ENCODE results near the gene FOSL2.

GRCh38 chr2:28446531-28446930 lies 53.9 kb downstream of the FOSL2 start:
- TF ChIP-seq POLR2A (IDR thresholded peaks at IDR 0.05) = no peak
- TF ChIP-seq, protein P1, sequence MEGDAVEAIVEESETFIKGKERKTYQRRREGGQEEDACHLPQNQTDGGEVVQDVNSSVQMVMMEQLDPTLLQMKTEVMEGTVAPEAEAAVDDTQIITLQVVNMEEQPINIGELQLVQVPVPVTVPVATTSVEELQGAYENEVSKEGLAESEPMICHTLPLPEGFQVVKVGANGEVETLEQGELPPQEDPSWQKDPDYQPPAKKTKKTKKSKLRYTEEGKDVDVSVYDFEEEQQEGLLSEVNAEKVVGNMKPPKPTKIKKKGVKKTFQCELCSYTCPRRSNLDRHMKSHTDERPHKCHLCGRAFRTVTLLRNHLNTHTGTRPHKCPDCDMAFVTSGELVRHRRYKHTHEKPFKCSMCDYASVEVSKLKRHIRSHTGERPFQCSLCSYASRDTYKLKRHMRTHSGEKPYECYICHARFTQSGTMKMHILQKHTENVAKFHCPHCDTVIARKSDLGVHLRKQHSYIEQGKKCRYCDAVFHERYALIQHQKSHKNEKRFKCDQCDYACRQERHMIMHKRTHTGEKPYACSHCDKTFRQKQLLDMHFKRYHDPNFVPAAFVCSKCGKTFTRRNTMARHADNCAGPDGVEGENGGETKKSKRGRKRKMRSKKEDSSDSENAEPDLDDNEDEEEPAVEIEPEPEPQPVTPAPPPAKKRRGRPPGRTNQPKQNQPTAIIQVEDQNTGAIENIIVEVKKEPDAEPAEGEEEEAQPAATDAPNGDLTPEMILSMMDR (IDR thresholded peaks at IDR 0.05) = no peak
